IPS-NIHi7 (cell line): ENCODE measurements around the gene OR8B4.
"Not testable (repeated sequence)": the region's sequence is repeated elsewhere in the genome, so short reads cannot be mapped to it uniquely, and the experiment has no call there.

Experiments
- DNase-seq: peaks from one replicate; pipeline ENCODE4 v3.0.0; 2012; ENCODE audit warnings: mixed read lengths; ENCODE audit errors: extremely low spot score

The OR8B4 gene

DNA sequence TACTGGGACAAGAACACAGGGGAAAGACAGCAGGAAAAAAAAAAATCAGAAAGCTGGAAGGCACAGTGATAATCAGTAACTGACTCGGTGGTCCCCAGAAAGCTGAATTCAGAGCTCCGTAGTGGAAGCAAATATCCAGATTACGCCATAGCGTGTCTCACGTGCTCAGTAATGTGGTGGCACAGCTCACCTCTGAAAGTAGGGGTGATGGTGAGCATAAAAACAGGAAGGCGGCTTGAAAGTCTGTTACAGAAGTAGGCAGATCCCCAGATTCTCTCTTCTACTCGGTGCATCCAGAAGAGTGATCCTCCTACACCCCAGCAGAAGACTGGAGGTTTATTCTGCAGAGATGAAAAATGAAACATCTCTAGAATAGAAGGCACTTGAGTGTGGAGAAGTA, 14.8 kb downstream of the OR8B4 start:
- DNase-seq, result no peak

DNA sequence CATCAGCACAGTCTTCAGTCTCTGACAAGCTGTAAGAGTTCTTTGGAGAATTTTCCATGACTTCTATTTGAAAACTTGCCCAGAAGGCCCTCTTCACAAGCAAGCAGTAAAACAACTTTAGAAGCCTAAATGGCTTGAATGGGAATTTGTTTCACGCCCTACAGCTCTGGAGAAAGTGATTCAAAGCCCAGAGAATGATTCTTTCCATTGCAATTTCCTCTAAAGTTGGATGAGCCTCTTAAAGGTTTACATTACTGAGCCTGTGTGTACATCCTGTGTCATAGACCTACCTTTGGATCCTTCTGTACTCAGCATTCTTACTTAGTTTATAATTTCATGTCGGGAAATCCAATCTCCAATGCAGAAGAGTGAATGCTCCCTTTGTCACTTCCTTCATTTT, 19.1 kb downstream of the OR8B4 start:
- DNase-seq, result no peak

DNA sequence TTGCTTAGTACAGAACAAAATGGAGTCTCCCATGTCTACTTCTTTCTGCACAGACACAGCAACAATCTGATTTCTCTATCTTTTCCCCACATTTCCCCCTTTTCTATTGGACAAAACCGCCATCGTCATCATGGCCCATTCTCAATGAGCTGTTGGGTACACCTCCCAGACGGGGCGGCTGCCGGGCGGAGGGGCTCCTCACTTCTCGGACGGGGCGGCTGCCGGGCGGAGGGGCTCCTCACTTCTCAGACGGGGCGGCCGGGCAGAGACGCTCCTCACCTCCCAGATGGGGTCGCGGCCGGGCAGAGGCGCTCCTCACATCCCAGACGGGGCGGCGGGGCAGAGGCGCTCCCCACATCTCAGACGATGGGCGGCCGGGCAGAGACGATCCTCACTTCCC, 21.5 kb downstream of the OR8B4 start:
- DNase-seq, result not testable (repeated sequence)

DNA sequence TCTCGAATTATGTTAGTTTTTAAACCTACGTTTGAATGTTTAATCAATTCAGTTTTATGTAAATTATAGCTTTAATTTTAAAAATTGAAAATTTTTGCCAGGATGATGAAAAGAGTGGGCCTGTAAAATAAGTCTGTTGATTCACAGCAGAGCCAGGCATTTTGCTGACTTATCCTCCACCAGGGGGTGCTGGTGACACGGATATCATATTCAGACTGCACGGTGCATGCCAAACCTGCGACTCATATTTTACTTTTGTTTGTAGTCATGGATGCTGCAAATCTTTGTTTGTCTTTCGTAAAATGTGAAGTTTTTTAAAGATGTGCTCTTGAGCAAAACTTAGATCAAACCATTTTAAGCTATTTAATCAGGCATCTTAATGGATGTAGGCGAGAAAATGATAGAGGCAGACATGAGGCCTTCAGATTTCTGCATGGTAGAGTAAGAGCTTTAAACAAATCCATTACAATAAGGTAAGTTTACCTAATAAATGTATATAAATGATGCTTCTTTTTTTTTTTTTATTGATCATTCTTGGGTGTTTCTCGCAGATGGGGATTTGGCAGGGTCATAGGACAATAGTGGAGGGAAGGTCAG, 22.2 kb downstream of the OR8B4 start:
- peak; percentile 62 for DNase-seq

DNA sequence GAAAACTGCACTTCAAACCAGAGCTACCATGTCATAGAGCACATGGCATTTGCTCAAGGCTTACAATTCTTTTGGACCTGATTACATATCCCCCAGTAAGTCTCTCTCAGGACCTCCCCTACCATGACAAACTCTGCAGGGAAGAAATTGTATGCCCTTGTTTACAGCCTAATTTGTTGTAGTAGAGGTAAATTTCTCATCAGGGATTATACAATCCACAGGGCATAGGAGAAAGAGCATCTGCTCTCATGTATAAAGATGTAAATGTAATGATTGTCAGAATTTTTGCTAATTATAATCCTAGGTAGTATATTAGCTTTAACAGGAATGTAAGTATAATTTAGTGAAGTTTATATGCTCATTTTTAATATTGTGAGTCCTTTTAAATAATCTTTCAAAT, 25.7 kb downstream of the OR8B4 start, which contains the start of gene OR8B3:
Gene OR8B3 (minus strand): TSS at position 101 of the 400 bp plus-strand sequence. CDS start 1,673 bp downstream, outside the sequence.
- DNase-seq, result no peak

DNA sequence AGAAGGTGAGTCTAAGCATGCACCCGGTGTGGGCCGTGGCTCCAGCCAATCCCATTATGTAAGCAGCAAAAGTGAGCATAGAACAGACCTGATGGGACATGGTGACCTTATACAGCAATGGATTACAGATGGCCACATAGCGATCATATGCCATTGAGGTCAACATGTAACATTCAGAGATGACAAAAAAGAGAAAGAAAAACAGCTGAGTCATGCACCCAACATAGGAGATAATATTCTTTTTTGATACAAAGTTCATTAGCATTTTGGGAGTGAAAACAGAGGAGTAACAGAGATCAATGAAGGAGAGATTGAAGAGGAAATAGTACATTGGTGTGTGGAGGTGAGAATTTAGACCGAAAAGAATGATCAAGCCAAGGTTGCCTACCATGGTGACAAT, 27.8 kb downstream of the OR8B4 start:
- DNase-seq, result not testable (repeated sequence)

DNA sequence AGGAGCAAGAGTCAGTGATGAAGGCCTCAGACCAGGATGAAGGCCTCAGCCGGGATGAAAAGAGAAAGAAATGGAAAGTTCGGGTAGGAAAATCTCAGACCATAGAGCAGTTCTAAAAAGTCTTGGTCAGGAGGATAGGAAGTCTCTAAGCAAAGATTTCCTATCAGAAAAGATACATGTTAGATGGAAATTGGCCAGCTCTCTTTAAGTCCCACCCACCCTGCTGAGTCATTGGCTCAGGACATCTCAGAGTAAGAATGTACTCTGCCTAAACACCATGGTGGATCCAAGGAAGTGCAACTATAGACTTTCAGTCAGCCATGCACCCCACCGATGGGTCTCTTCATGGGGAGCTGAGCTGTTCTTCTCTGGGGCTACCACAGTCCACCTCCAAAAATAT, 30.3 kb downstream of the OR8B4 start:
- DNase-seq, result no peak

DNA sequence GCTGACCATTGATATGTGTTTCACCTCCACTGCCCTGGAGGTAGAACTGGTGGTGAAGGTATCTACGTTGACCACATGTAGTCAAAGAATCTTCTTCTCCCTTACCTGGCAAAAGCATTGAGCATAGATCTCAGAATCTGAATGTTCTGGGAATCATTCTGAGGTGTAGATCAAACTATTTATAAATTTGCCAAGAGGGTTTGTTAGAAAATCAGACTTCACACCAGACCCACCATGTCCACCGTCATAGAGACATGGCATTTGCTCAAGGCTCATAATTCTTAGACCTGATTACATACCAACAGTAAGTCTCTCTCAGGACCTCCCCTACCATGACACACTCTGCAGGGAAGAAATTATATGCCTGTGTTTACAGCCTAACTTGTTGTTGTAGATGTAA, 40.3 kb downstream of the OR8B4 start, which contains the start of gene OR8B2:
Gene OR8B2 (minus strand): TSS at position 101 of the 400 bp plus-strand sequence. CDS start 1,156 bp downstream, outside the sequence.
- no peak for DNase-seq

DNA sequence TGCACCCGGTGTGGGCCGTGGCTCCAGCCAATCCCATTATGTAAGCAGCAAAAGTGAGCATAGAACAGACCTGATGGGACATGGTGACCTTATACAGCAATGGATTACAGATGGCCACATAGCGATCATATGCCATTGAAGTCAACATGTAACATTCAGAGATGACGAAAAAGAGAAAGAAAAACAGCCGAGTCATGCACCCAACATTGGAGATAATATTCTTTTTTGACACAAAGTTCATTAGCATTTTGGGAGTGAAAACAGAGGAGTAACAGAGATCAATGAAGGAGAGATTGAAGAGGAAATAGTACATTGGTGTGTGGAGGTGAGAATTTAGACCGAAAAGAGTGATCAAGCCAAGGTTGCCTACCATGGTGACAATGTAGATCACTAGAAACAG, 41.8 kb downstream of the OR8B4 start:
- DNase-seq, result not testable (repeated sequence)

DNA sequence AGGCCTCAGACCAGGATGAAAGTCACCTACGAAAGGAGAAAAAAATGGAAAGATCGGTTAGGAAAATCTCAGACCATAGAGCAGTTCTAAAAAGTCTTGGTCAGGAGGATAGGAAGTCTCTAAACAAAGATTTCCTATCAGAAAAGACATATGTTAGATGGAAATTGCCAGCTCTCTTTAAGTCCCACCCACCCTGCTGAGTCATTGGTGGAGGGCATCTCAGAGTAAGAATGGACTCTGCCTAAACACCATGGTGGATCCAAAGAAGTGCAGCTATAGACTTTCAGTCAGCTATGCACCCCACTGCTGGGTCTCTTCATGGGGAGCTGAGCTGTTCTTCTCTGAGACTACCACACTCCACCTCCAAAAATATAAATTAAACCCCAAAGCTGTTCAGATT, 44.1 kb downstream of the OR8B4 start:
- no peak for DNase-seq

DNA sequence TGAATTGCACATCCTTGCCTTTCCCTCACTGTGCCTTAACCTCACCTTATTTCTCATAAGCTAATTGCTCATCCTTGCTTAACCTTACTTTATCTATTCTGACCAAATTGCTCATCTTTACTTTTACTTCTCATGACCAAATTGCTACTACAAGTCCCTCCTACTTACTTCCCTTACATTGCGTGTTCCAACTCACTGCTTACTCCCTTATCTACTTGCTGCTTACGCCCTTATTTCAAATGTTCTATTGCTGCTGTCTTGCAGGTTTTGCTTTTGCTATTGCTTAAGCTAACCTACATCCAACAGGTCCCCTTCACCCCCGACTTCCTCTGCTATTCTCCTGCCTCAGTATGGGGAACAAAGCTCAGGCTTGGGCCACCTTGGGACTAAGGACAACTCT, 48.4 kb downstream of the OR8B4 start:
- DNase-seq, result no peak
